HG02798 (cell line): ENCODE measurements around the gene CDX1.

Experiments
- ATAC-seq: cut with Tn5 transposase; IDR thresholded peaks from one replicate; pipeline ENCODE4 v1.9.1; 2021; ENCODE audit warnings: mild to moderate bottlenecking; ENCODE audit not compliant: unreplicated experiment, poor library complexity

CDX1 gene

GRCh38 chr5:150160448-150161081 lies 6.0 kb upstream of the CDX1 start:
- no peak for ATAC-seq

- peak; percentile 63 for ATAC-seq
Observed at GRCh38 chr5:150161242-150162141, 5.1 kb upstream of the CDX1 start.

GRCh38 chr5:150162142-150162513 lies 4.5 kb upstream of the CDX1 start:
- no peak for ATAC-seq

- no peak for ATAC-seq
Observed at GRCh38 chr5:150163035-150163434, 3.5 kb upstream of the CDX1 start.

GRCh38 chr5:150163547-150164059 lies 3.0 kb upstream of the CDX1 start:
- ATAC-seq = no peak

GRCh38 chr5:150164211-150164980 lies 2.2 kb upstream of the CDX1 start:
- no peak for ATAC-seq

GRCh38 chr5:150166037-150166649 lies 435 bp upstream of the CDX1 start:
- ATAC-seq = no peak

GRCh38 chr5:150167512-150167850 lies 903 bp downstream of the CDX1 start:
- ATAC-seq = no peak

GRCh38 chr5:150167908-150168307 lies 1.3 kb downstream of the CDX1 start:
- no peak for ATAC-seq

- ATAC-seq = no peak
Observed at GRCh38 chr5:150168864-150169263, 2.3 kb downstream of the CDX1 start.

GRCh38 chr5:150172145-150172544 lies 5.6 kb downstream of the CDX1 start:
- no peak for ATAC-seq

GRCh38 chr5:150172556-150172955 lies 6.0 kb downstream of the CDX1 start:
- no peak for ATAC-seq

GRCh38 chr5:150173161-150173560 lies 6.6 kb downstream of the CDX1 start:
- ATAC-seq = no peak

- ATAC-seq = no peak
Observed at GRCh38 chr5:150174285-150174684, 7.7 kb downstream of the CDX1 start.

- no peak for ATAC-seq
Observed at GRCh38 chr5:150175076-150175475, 8.5 kb downstream of the CDX1 start.

- no peak for ATAC-seq
Observed at GRCh38 chr5:150175536-150175935, 9.0 kb downstream of the CDX1 start.

- no peak for ATAC-seq
Observed at GRCh38 chr5:150176745-150177477, 10.3 kb downstream of the CDX1 start.

GRCh38 chr5:150177721-150178120 lies 11.1 kb downstream of the CDX1 start:
- no peak for ATAC-seq

GRCh38 chr5:150178262-150178661 lies 11.7 kb downstream of the CDX1 start:
- peak; percentile 38 for ATAC-seq
